BJ (cell line): ENCODE data around the gene PNPLA2. TPM values are rescaled to one million over a fixed set of nuclear protein-coding genes. Genes with fewer than 3 reads are reported as not detected.

Experiments used
- CTCF ChIA-PET: fragments of 350-600 bp; formaldehyde crosslinking; extraction: SDS; loops from one replicate; lab custom pipeline; 2021; ENCODE audit warnings: antibody characterized with exemption, inconsistent platforms; lab: Yijun Ruan, JAX
- POLR2A ChIA-PET: fragments of 300-600 bp; sonication (Branson Sonifier 250); formaldehyde crosslinking; extraction: SDS; loops from one replicate; lab custom pipeline; 2021; ENCODE audit warnings: antibody characterized with exemption; lab: Charles Lee
- DNase-seq: peaks from one replicate; pipeline ENCODE4 v3.0.0-alpha.2; 2011; ENCODE audit warnings: low read depth
- H3K27me3 ChIP-seq: 2 replicates; pipeline ENCODE4 v1.6.0; 2011; ENCODE audit warnings: low read length; ENCODE audit not compliant: control insufficient read depth, insufficient read depth
- H3K36me3 ChIP-seq: 2 replicates; pipeline ENCODE4 v1.5.1; 2011; ENCODE audit warnings: low read length; ENCODE audit not compliant: control insufficient read depth, insufficient read depth
- H3K4me3 ChIP-seq: 2 replicates; pipeline ENCODE4 v1.5.1; 2011; ENCODE audit warnings: low read depth, mild to moderate bottlenecking, control low read depth, low read length
- polyA plus RNA-seq: library from polyadenylated mRNA; depleted of rRNA; stranded (reverse); fragments of >200 nt; gene quantifications from 2 replicates; pipeline ENCODE4 v1.2.3, GENCODE V29; 2011
- TF ChIP-seq, protein P1 (sequence below): IDR thresholded peaks from 2 replicates; pipeline ENCODE4 v1.5.1; 2011; ENCODE audit warnings: low read depth, mild to moderate bottlenecking, control low read depth, inconsistent platforms, low read length, moderate library complexity; ENCODE audit not compliant: insufficient read depth

PNPLA2 gene
- polyA plus RNA-seq, 1 experiment, result 53.1 TPM

DNA sequence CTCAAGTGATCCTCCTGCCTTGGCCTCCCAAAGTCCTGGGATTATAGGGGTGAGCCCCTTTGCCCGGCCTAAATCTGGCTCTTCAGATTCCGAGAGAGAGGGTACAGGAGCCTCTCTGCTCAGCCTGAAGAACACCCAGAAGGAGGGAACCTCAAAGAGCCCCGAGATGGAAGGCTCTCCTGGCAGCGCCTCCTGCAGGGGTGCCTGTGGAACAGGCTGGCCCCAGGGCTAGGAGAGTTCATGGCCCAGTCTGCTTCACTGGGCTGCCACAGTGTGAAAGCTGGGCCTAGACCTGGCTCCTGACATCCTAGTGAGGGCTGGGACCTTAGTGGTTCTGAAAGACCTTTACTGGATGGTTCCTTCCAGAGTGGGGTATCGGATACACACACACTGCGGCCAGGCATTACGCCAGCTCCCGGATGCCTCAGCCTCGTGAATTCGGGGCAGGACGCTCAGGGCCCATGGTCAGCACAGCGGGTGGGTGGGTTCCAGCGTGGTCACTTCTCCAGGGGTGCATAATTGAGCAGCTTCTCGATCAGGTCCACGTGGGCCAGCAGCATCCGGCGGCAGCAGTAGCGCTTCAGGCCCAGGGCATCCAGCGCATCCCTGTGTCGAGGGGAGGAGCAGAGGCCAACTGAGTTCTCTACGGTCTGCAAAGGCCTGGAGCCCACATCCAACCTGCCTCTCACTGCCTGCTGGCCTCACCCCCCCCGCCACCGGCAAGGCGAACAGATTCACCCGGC lies 21.3 kb downstream of the PNPLA2 start:
- Histone ChIP-seq H3K4me3 (0 out of 2 replicates have a peak overlapping the region, but pooled peaks have one; percentile 3), H3K36me3 (peaks cover 46% of the 10 kb centered on the region), H3K27me3 (no peaks in the 10 kb centered on the region)
- TF ChIP-seq, protein P1, sequence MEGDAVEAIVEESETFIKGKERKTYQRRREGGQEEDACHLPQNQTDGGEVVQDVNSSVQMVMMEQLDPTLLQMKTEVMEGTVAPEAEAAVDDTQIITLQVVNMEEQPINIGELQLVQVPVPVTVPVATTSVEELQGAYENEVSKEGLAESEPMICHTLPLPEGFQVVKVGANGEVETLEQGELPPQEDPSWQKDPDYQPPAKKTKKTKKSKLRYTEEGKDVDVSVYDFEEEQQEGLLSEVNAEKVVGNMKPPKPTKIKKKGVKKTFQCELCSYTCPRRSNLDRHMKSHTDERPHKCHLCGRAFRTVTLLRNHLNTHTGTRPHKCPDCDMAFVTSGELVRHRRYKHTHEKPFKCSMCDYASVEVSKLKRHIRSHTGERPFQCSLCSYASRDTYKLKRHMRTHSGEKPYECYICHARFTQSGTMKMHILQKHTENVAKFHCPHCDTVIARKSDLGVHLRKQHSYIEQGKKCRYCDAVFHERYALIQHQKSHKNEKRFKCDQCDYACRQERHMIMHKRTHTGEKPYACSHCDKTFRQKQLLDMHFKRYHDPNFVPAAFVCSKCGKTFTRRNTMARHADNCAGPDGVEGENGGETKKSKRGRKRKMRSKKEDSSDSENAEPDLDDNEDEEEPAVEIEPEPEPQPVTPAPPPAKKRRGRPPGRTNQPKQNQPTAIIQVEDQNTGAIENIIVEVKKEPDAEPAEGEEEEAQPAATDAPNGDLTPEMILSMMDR, result peak; percentile 47
- ChIA-PET POLR2A (interaction anchor here (0.7 kb wide), 1 partner anchor 44 kb away, joined by 3 read pairs; no protein-coding TSS in a partner anchor), CTCF (interaction anchor here (0.6 to 1.8 kb wide), 5 partner anchors 10 to 58 kb away, joined by 3 to 8 read pairs (median 3); no protein-coding TSS in a partner anchor)
- no peak for DNase-seq

DNA sequence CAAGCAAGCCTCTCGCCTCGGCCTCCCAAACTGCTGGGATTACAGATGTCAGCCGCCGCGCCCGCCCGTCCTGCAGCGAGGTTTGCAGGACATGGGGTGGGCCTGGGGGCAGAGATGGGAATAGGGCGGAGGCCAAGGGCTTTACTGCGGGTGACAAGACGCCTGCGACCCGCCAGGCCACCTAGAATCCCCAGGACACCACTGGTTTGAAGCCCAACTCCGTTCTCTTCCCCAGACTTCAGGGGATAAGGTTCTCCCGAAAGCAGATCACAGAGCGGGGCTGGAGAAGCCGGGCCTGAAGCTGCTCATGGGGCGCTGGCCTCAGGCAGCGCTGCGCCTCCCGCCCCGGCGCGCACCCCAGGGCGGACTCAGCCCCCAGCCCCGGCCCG lies 23.3 kb downstream of the PNPLA2 start:
- Histone ChIP-seq H3K4me3 (peak overlapping the region; percentile 96), H3K27me3 (no peaks in the 10 kb centered on the region), H3K36me3 (peaks cover 38% of the 10 kb centered on the region)
- ChIA-PET POLR2A (interaction anchor here (0.7 kb wide), 1 partner anchor 38 kb away, joined by 5 read pairs; no protein-coding TSS in a partner anchor), CTCF (interaction anchor here (1.2 kb wide), 1 partner anchor 210 kb away, joined by 3 read pairs; no protein-coding TSS in a partner anchor)
- DNase-seq, result no peak
- TF ChIP-seq, protein P1, result no peak

DNA sequence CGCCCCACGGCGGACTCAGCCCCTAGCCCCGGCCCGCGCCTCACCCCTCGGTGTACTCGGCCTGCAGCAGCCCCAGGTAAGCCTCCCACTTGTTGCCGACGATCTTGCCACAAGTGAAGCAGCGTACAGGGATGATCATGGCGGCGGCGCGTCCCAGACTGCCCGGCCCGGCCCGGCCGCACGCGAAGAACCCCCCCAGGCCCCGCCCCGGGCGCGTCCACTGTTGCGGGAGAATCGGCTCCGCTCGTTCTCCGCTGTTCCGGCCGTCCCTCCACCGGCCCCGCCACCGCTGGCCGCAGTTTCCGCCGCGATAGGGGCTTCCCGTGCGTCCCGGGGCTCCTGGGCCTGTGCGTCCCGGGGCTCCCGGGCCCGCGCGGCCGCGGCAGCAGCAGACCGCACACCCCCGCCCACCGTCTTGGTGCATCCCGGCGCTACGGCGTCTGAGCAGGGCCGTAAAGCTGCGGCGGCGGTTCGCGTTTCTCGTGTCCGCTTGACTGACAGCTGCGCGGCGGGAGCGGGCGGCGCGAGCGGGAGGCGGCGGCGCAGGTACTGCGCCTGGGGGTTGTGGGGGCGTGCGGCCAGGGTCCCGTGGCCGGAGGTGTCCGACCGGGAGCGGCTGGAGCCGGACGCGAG lies 23.8 kb downstream of the PNPLA2 start, which contains the start of the genes POLR2L and TSPAN4:
Gene POLR2L (minus strand): TSS at position 160 of the 633 bp plus-strand sequence. CDS start 21 bp downstream, at position 139.
Gene TSPAN4 (plus strand): TSS at position 483 of the 633 bp plus-strand sequence. CDS start 7,453 bp downstream, outside the sequence.
- CTCF ChIA-PET, result interaction anchor here (1.2 to 1.6 kb wide), 3 partner anchors 10 to 209 kb away, joined by 3 to 5 read pairs (median 4); partner anchors contain the start of gene CD151
- H3K4me3 ChIP-seq, result peak within 1 kb of the TSS; percentile 96

DNA sequence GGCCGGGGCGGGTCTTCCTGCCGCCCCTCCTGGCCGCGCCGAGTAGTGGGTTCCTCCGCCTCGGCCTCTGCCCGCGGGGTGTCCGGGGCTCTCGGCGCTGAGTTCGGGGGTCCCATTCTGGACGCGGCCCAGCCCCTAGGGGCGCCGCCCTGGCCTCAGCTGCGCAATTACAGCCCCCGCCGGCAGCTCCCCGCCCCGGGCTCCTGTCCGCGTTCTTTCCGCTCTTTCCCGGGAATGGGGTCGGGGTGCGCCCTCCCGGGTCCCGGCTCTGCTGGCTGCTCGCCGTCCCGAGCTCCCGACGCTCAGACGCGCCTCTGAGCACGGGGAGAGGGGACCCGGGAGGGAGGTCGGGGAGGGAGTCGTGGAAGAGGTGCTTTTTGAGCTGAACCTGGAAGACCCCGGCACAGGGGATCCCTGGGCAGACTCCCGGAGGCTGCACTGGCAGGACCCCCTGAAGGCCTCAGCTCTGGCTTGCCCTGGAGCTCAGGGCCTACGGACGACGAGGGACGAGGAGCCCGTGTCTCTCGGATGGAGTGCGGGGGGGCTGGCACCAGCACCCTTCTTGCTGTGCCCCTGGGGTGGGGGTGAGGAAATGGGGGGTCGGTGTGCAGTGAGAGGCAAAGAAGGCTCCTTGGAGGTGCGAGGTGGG lies 24.5 kb downstream of the PNPLA2 start:
- ChIA-PET CTCF (interaction anchor here (0.6 to 1.6 kb wide), 8 partner anchors 9 to 410 kb away, joined by 3 to 6 read pairs (median 4); partner anchors contain the start of gene CD151), POLR2A (interaction anchor here (0.6 to 2.0 kb wide), 6 partner anchors 9 to 133 kb away, joined by 3 to 32 read pairs (median 6); partner anchors contain the start of genes CD151, PNPLA2 and RPLP2)
- TF ChIP-seq, protein P1, result no peak
- H3K36me3 ChIP-seq, result peaks cover 26% of the 10 kb centered on the region
- no peak for DNase-seq
- no peaks in the 10 kb centered on the region for H3K27me3 ChIP-seq
- H3K4me3 ChIP-seq, result peak overlapping the region; percentile 96

More for the DNA sequence above, 23.8 kb downstream of the PNPLA2 start, which contains the start of the genes POLR2L and TSPAN4:
- TF ChIP-seq, protein P1, result no peak
- DNase-seq, result no peak
- H3K27me3 ChIP-seq, result no peaks in the 10 kb centered on the region
- peaks cover 33% of the 10 kb centered on the region for H3K36me3 ChIP-seq
- POLR2A ChIA-PET, result interaction anchor here (0.6 to 2.0 kb wide), 3 partner anchors 9 to 26 kb away, joined by 3 to 32 read pairs (median 6); partner anchors contain the start of genes CD151 and PNPLA2
